Measurements from ENCODE around the gene WNT8B. TPM values are rescaled to one million over a fixed set of nuclear protein-coding genes. Genes with fewer than 3 reads are reported as not detected.

WNT8B gene
- total and polyA plus RNA-seq, 9 of the 15 experiments (the other 6 are each of a cell fraction or from before 2014, with no cell fraction given): not detected

GRCh38 chr10:100433253-100434240, 29.3 kb upstream of the WNT8B start (continued):
- TF ChIP-seq GTF2B (IDR thresholded peaks at IDR 0.05; ENCODE audit: extremely low read depth, insufficient read length) (no peak), ZKSCAN8 (CRISPR knock-in tag; IDR thresholded peaks at IDR 0.05) (no peak), REST (IDR thresholded peaks at IDR 0.05; ENCODE audit: borderline replicate concordance) (peak; percentile 97), REST (CRISPR knock-in tag; IDR thresholded peaks at IDR 0.05; ENCODE audit: low read depth) (no peak), CXXC5 (CRISPR knock-in tag; IDR thresholded peaks at IDR 0.05) (peak; percentile 39; the same call in 1 of the 2 replicates), CBX5 (IDR thresholded peaks at IDR 0.05; ENCODE audit: borderline replicate concordance, low read depth) (no peak), EP300 (IDR thresholded peaks at IDR 0.05; ENCODE audit: low read length) (no peak), STAG1 (CRISPR knock-in tag; IDR thresholded peaks at IDR 0.05; ENCODE audit: borderline replicate concordance) (peak; percentile 88), MAFF (IDR thresholded peaks at IDR 0.05; ENCODE audit: low read length) (no peak), MAX (CRISPR knock-in tag; IDR thresholded peaks at IDR 0.05) (no peak), HMG20A (CRISPR knock-in tag; conservative IDR thresholded peaks at IDR 0.05) (no peak), TOE1 (IDR thresholded peaks at IDR 0.05; ENCODE audit: borderline replicate concordance) (0 out of 2 replicates have a peak, but pooled peaks have one; percentile 35), TOE1 (CRISPR knock-in tag; IDR thresholded peaks at IDR 0.05; ENCODE audit: borderline replicate concordance, low read depth) (no peak), MAZ (CRISPR knock-in tag; conservative IDR thresholded peaks at IDR 0.05 in 1 of 2, IDR thresholded peaks at IDR 0.05 in 1 of 2) (peak; percentile 33 to 65; a peak in 2 of 4 replicates), ZNF280A (IDR thresholded peaks at IDR 0.05; ENCODE audit: low read depth, partially characterized antibody) (no peak), RAD21 (CRISPR knock-in tag; conservative IDR thresholded peaks at IDR 0.05 in 1 of 2, IDR thresholded peaks at IDR 0.05 in 1 of 2) (peak; percentile 99)
